NAMALWA (cell line): ENCODE data around the gene REC8.
"Not testable (repeated sequence)": the region's sequence is repeated elsewhere in the genome, so short reads cannot be mapped to it uniquely, and the experiment has no call there.

Source experiments
- DNase-seq: peaks from one replicate; pipeline ENCODE4 v3.0.0-alpha.2; 2015; ENCODE audit warnings: low spot score

Gene REC8

GRCh38 chr14:24203249-24203886 is 31.5 kb downstream of the REC8 start:
- not testable (repeated sequence) for DNase-seq

GRCh38 chr14:24204163-24205146 is 32.6 kb downstream of the REC8 start:
- peak; percentile 2 for DNase-seq

DNA sequence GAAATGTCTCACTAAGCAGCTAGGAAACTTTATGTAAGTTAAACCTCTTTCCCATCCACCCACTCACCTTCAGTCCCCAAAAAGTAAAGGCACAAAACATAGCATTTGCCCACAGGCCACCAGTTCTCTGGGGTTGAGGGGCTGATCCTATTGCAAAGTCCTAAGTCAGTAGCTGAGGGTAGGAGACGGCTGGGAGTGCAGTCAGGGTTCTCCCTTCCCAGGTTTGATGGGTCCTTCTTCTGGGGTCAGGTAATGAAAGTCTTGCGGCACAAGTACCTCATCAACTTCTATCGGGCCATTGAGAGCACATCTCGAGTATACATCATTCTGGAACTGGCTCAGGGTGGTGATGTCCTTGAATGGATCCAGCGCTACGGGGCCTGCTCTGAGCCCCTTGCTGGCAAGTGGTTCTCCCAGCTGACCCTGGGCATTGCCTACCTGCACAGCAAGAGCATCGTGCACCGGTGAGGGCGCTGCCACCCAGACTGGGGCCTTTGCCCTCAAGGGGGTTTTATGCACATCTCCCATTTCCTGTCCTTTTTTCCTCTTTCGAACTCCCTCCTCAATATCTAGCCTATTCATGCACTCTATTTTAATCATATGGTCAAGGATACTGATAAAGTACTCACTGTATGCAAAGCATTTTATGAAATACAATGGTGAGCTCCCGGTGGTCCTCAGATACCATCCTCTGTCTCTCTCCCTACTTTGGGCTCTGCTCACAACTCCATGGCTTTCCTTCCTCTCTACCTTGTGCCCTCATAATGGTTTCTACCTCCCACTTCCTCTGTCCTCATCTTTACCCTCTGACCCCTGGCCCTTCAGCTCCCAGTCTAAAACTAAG is 34.6 kb downstream of the REC8 start:
- peak; percentile 3 for DNase-seq

- peak; percentile 38 for DNase-seq
These were observed 35.2 kb downstream of the REC8 start for GRCh38 chr14:24207104-24207551.

DNA sequence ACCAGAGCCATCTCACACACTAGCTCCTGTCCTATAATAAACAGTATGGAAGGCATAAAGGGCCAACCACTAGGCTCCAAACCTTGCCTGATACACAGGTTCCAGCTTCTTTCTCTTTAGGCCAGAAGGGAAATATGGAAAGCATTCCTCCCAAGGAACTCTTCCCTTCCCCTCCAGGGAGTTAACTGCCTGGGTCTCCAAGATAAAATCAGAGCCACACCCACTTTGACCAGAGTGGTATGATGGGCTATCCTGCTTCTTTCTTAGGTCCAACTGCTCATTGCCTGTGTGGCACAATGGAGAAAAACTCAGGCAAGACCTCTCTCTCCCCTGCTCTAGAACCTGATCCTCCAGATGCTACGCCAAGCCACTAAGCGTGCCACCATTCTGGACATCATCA is 35.7 kb downstream of the REC8 start:
- no peak for DNase-seq

- DNase-seq = no peak
These were observed 39.4 kb downstream of the REC8 start for GRCh38 chr14:24211311-24211710.

GRCh38 chr14:24212924-24213865 is 41.3 kb downstream of the REC8 start, which contains the start of gene CHMP4A:
TSS of gene CHMP4A (minus strand) at chr14:24213488. CDS start at chr14:24213439, 49 bp downstream.
- DNase-seq = peak; percentile 99

DNA sequence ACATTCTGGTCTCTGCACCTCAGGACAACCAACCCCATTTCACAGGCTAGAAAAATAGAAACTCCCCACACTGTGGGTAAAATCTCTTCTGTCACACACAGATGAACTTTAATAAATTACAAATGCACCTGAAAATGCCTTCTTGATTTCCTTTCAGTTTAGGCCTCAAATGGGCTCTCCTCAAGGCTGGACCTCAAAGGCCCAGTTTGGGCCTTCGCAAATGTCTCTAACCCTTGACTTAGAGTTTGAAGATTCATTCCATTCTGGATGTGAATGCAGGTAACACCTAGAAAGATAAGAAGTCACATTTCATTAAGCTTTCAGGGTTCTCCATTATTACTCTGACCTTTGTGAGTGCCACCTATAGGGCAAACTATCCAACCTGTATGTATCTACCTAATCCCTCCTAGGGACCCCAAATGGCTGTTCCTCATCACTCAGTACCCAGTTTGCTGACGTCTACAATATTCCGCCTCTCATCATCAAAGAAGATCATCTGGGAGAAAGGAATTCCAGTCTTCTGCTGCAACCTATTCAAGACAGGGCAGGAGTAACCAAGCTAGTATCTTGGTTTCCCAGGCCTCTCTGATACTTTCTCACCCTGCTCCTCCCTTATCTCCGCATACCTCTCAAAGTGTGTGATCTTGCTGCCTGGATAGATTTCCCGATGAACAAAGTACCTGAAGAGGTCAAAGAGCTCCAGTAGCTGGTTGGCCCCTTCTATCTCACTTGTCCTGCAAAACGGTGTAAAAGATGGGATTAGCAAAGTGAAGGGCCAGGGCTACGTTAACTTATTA is 42.2 kb downstream of the REC8 start:
- peak; percentile 51 for DNase-seq

DNA sequence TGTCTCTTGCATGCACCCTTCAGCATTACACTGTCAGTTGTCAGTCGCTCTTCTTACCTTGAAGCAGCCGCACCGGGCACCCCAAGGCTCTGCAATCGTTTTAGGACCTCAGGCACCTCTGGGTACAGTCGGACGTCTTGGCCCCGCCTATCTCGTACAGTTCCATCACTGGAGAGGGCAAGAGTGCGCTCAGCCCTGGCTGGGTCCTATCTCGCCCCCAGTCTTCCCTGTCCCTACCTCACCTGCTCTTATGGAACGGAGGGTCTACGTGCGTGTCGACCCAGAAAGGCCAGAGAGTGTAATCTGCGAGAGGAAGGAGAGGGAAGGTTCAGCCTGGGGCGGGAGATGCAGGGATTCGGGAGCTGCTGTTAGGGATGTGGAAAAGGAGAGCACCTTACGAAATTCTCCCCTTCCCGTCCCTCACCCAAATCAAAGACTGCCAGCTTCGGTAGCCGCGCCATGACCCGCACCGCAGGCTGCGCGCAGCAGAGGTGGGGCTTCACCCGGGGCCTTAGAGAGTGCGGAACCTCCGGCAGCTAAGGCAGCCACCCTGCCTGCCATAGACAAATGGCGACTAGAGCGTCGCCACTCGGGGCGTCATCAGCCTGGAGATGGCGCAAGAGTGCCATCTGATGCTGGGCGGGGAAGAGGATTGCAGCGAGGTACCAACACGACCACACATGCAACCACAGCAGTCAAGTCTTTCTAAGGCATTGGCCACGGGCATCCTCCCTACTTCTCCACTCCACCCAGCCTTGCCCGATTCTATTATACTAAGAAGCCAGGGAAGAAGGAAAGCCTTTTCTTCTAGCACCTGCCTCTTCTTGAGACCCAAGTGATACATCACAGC is 43.8 kb downstream of the REC8 start, which contains the start of gene MDP1:
TSS of gene MDP1 (minus strand) at position 572 of the 850 bp plus-strand sequence. CDS start at position 461, 111 bp downstream.
- peak; percentile 96 for DNase-seq

DNA sequence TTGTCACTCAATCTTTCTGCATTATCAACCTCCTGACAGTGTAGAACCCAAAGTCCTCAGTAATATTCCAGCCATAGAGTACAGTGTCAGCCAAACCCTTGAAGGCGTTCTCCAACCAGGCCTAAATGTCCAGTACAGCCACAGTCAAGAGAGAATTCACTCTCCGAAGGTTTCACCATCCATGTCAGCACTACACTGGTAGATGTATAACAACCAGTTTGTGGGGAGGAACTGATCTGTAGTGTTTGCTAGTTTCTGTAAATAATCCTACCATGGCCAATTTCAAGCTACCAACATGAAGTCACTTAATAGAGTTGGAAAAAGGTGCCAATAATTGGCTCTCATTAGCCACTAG is 44.4 kb downstream of the REC8 start:
- DNase-seq = no peak

DNA sequence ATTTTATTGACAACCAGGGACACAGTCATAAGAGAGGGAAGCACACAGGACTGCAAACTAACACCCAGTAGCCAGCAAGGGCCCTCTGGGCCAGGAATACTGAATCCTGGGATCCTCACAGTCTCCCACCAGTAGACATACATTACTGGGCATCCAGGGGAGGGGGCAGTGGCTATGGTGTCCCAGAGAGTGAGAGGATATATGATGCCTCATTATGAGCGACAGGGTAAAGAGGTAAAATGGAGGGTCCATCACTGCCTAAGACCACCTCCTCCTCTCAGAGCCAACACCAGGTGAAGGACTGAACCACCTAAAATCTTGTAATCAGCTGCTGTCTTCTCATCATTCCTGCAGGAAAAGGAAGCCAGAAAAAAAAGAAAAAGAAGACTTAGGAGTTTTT is 45.0 kb downstream of the REC8 start:
- not testable (repeated sequence) for DNase-seq

- no peak for DNase-seq
These were observed 47.2 kb downstream of the REC8 start for GRCh38 chr14:24219080-24219479.

DNA sequence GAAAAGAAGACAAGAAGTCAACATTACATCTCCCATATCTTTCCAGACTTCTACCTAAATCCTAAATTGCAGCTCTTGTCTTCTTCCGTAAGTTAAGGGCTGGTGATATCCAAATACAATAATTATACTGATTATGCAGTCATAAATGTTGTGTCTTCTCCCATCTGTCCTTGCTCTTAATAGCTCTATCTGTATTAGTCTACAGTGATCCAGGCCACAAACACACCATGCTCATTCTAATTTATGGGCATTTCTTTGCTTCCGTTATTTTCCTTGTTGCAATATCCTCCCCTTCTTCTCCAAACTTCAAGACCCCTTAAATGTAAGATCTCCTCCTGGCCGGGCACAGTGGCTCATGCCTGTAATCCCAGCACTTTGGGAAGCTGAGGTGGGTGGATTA is 47.6 kb downstream of the REC8 start:
- DNase-seq = no peak

- not testable (repeated sequence) for DNase-seq
These were observed 51.1 kb downstream of the REC8 start for GRCh38 chr14:24222987-24223386.

- no peak for DNase-seq
These were observed 52.8 kb downstream of the REC8 start for GRCh38 chr14:24224618-24225071.

- no peak for DNase-seq
These were observed 54.6 kb downstream of the REC8 start for GRCh38 chr14:24226473-24226872.

- DNase-seq = no peak
These were observed 57.0 kb downstream of the REC8 start for GRCh38 chr14:24228902-24229301.
